ENCODE data around the gene ITIH4.

ITIH4 gene

GRCh38 chr3:52839268-52839575, 8.8 kb upstream of the ITIH4 start:
- TF ChIP-seq TAF1 (IDR thresholded peaks at IDR 0.05; ENCODE audit: borderline replicate concordance, insufficient read depth, low read length) (no peak), SIN3A (IDR thresholded peaks at IDR 0.05; ENCODE audit: borderline replicate concordance, insufficient read depth, low read length) (no peak), FOXP2 (optimal IDR thresholded peaks at IDR 0.05; ENCODE audit: borderline replicate concordance, extremely low read depth, extremely low read length, insufficient read depth) (no peak), REST (IDR thresholded peaks at IDR 0.05; ENCODE audit: insufficient read depth in 1 of 2, low read depth in 2 of 2, low read length in 2 of 2) (no peak), POLR2AphosphoS5 (IDR thresholded peaks at IDR 0.05; ENCODE audit: low read depth, low read length) (no peak)

- TF ChIP-seq POLR2AphosphoS5 (IDR thresholded peaks at IDR 0.05; ENCODE audit: low read depth, low read length) (no peak), SIN3A (IDR thresholded peaks at IDR 0.05; ENCODE audit: borderline replicate concordance, insufficient read depth, low read length) (no peak), FOXP2 (optimal IDR thresholded peaks at IDR 0.05; ENCODE audit: borderline replicate concordance, extremely low read depth, extremely low read length, insufficient read depth) (no peak), REST (IDR thresholded peaks at IDR 0.05; ENCODE audit: insufficient read depth in 1 of 2, low read depth in 2 of 2, low read length in 2 of 2) (no peak), TAF1 (IDR thresholded peaks at IDR 0.05; ENCODE audit: borderline replicate concordance, insufficient read depth, low read length) (no peak)
Measured at GRCh38 chr3:52838561-52839267, 8.2 kb upstream of the ITIH4 start.

GRCh38 chr3:52836986-52837385, 6.5 kb upstream of the ITIH4 start:
- TF ChIP-seq SIN3A (IDR thresholded peaks at IDR 0.05; ENCODE audit: borderline replicate concordance, insufficient read depth, low read length) (no peak), TAF1 (IDR thresholded peaks at IDR 0.05; ENCODE audit: borderline replicate concordance, insufficient read depth, low read length) (no peak), POLR2AphosphoS5 (IDR thresholded peaks at IDR 0.05; ENCODE audit: low read depth, low read length) (no peak), FOXP2 (optimal IDR thresholded peaks at IDR 0.05; ENCODE audit: borderline replicate concordance, extremely low read depth, extremely low read length, insufficient read depth) (no peak), REST (IDR thresholded peaks at IDR 0.05; ENCODE audit: insufficient read depth in 1 of 2, low read depth in 2 of 2, low read length in 2 of 2) (no peak)

- TF ChIP-seq FOXP2 (optimal IDR thresholded peaks at IDR 0.05; ENCODE audit: borderline replicate concordance, extremely low read depth, extremely low read length, insufficient read depth): no peak
- no peak for TF ChIP-seq REST (IDR thresholded peaks at IDR 0.05; ENCODE audit: insufficient read depth in 1 of 2, low read depth in 2 of 2, low read length in 2 of 2)
- TF ChIP-seq TAF1 (IDR thresholded peaks at IDR 0.05; ENCODE audit: borderline replicate concordance, insufficient read depth, low read length): no peak
- no peak for TF ChIP-seq SIN3A (IDR thresholded peaks at IDR 0.05; ENCODE audit: borderline replicate concordance, insufficient read depth, low read length)
- no peak for TF ChIP-seq POLR2AphosphoS5 (IDR thresholded peaks at IDR 0.05; ENCODE audit: low read depth, low read length)
Measured at GRCh38 chr3:52836471-52836845, 6.0 kb upstream of the ITIH4 start.

All from PFSK-1 (cell line).